NCI-H1092 treated with DMSO at 0.1 percent for 48 hours (cell line): ENCODE data around the gene FAM171A1.
"Not testable (repeated sequence)": the region's sequence is repeated elsewhere in the genome, so short reads cannot be mapped to it uniquely, and the experiment has no call there.

Experiments used
- DNase-seq: peaks from one replicate; lab custom pipeline; 2025; lab: John Stamatoyannopoulos, UW

Gene FAM171A1

DNA sequence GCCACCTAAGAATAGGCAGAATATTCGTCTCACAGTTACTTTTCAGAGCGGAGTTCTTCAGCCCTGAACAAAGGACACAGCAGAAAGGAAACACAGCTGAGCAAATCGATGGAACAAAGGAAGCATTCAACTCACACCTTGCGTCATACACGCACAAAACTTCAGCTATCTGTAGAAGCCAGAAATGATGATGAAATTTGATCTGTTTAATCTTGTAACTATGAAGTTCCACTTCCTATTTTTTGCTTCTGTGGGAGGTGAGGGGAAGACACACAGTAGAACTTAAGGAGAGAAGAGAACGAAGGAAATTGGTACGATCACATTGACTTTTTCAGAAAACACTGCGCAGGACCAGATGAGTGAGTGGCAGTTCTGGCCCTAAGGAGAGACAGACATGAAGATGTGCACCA, 26.2 kb downstream of the FAM171A1 start:
- DNase-seq: peak; percentile 14

DNA sequence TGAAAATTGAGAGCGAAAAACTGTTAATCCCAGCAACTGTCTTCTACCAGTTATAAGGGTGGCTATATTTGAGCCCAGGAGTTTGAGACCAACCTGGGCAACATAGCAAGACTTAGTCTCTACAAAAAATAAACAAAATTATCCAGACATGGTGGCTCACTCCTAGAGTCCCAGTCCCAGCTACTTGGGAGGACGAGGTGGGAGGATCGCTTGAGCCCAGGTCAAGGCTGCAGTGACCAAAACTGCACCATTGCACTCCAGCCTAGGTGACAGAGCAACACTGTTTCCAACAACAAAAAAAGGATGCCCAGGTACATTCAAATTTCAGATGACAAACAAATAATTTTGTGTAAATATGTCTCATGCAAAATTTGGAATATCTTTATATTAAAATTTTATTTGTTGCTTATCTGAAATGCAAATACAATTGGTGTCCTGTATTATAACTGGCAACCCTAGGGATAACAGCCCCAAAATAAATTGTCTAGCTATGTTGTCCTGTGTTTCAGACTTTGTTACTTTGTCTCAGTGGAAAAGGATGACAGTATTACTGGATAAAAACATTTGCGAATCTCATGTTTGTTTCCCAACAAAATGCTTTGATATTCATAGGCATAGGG, 26.7 kb downstream of the FAM171A1 start:
- no peak for DNase-seq

DNA sequence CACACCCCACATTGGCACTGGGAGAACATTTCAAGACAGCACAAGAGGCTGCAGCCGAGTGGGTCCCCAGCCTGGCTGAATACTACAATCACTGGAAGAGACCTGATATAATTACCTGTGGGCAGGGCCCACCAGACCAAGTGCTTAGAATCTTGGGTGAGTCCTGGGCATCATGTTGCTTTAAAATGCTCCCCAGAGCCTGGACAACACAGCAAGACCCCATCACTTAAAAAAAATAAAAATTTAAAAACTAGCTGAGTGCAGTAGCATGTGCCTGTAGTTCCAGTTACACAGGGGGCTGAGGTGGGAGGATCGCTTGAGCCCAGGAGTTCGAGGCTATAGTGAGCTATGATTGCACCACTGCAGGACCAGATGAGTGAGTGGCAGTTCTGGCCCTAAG, 28.1 kb downstream of the FAM171A1 start:
- no peak for DNase-seq

DNA sequence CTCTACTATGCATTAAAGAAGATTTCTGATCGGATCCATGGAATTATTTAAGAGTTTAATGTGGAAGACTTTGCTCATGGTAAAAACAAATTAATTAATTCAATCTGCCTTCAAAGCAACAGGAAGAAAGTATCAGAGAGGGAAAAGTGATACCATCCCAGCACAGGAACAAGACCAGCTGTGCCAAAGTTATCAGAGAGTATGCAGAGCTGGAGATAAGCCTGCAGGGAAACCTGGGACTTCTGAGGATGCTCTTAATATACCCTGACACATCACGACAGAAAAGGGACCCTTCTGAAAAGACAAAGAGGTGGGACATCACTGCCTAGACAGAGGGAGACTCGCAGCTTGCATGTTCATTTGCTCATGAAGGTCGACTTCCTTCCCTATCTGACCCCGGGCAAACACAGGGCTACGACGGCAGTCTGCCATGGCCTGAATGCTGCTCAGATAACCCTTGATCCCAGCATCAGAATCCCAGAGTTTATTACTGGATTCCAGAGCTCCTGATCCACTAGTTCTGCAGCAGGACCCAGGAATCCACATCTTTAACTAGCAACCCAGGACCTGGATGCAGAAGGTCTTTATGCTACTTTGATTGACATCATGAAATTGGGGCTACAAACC, 29.5 kb downstream of the FAM171A1 start:
- no peak for DNase-seq

DNA sequence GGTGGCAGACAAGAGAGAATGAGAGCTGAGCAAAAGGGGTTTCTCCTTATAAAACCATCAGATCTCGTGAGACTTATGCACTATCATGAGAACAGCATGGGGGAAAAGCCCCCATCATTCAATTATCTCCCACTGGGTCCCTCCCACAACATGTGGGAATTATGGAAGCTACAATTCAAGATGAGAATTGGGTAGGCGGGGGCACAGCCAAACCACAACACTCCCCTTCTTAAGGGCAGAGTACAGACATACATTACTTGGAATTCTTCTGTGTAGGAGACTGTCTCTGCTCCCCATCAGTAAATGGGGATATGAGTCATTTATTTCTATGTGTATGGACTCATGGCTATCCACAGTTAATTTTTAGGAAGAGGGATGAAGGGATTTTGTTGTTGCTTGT, 31.2 kb downstream of the FAM171A1 start:
- DNase-seq: no peak

DNA sequence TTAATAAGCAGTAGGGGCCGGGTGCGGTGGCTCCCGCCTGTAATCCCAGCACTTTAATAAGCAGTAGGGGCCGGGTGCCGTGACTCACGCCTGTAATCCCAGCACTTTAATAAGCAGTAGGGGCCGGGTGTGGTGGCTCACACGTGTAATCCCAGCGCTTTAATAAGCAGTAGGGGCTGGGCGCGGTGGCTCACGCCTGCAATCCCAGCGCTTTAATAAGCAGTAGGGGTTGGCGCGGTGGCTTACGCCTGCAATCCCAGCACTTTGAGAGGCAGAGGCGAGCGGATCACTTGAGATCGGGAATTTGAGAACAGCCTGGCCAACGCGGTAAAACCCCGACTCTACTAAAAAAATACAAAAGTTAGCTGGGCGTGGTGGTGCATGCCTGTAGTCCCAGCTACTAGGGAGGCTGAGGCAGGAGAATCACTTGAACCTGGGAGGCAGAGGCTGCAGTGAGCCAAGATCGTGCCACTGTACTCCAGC, 33.6 kb downstream of the FAM171A1 start:
- DNase-seq: not testable (repeated sequence)

DNA sequence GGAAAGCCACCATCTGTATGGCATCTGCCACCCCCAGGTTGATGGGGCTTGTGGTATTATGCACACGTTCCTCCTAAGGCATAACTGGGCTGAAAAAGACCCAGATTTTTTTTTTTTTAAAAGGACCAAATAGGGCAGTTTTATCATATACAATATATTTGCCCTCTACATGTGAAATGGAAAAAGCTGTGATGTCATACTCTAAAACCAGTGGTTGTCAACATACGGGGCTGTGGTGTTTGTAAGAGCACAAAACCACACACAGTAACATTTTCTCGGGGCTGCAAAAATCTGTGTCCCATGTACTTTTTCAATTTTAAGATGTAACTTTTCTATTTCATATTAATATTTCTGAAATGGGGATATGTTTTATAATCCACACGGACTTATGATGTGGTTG, 34.9 kb downstream of the FAM171A1 start:
- DNase-seq: no peak

DNA sequence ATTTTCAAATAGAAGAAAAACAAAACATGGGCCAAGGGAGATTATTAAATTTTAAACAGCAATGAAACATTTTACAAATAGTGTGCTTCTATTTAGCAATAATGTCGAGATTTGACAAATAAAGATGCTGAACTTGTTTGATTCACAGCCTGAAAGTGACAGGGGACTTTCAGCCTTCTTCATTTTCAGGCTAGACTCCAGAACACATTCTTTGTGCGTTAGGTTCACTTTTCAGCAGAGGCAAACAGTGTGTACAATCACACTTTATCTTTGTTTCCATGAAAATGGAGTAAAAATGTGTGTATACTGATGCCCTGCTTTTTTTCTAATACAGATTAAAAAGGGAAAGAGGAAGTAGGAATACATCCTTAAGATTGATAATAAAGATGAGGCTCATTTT, 35.6 kb downstream of the FAM171A1 start:
- no peak for DNase-seq

DNA sequence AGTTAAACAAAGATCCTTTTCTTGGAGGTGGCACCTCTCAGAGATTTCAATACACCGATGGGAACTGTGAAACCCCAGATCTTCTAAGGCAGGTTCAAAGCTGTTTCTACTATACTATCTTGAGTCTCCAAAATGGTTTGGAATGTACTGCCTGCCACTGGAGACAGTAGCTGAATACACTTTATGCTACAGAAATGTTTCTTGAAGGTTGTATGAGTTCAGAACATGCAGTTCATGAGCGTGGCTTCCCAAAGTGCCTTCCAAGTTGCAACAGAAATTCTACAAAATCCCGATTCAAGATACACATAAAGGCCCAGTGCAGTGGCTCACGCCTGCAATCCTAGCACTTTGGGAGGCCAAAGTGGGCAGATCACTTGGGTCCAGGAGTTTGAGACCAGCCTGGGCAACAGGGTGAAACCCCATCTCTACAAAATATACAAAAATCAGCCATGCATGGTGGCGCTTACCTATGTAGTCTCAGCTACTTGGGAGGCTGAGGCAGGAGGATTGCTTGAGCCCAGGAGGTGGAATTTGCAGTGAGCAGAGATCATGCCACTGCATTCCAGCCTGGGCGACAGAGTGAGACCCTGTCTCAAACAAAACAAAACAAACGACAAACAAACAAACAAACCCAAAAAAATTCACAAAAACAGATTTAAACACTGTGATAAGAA, 36.3 kb downstream of the FAM171A1 start:
- no peak for DNase-seq

DNA sequence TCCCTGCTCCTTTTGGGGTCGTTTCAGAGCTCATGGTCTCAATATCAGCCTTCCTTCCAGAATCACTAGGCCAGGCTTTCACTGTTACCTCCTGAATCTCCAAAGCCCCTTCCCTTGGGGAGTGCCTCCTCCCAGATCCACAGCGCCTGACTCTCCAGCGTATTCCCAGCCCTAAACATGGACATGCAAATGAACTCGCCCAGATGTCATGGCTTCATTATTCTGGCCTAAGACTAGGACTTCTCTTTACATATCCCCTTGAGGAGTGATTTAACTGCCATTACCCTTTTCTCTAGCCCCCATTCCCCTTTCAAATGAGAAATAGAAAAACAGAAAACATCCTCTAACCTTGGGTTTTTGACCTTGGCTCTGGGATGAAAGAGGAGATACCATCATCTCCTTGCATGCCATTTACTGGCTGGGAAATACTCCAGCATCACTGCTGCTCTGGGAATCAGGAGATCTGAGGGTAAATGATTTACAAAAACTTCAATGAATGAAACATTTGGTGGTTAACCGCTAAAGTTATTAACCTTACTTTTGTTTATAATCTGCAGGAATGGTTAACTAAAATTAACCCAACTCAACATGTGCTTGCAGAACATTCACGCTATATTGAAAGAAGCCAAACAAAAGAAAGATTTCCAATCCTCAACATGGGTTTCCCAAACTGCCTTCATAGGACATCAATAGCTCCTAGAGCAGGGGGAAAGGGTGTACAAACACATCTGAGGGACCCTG, 37.0 kb downstream of the FAM171A1 start:
- DNase-seq: no peak

DNA sequence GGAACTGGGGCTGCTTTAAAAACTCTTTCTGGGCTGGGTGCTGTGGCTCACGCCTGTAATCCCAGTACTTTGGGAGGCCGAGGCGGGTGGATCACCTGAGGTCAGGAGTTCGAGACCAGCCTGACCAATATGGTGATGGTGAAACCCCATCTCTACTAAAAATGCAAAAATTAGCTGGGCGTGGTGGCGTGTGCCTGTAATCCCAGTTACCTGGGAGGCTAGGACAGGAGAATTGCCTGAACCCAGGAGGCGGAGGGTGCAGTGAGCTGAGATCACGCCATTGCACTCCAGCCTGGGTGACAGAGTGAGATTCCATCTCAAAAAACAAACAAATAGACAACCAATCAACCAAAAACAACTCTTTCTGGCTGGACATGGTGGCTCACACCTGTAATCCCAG, 37.9 kb downstream of the FAM171A1 start:
- not testable (repeated sequence) for DNase-seq

DNA sequence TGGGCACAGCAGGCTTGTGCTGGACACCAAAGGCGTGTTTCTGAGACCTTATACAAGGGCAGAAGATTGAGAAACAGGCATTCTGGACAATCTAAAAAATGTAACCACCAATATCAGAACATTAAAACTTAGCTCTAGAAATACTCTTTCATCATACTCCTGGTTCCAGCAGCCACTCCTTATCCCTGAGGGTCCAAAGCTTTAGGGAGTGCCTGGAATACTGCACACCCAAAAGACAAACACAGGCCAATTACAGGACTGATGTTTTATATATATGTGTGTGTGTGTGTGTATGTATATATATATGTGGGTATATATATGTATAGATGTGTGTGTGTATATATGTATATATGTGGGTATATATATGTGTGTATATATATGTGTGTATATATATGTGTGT, 39.6 kb downstream of the FAM171A1 start:
- DNase-seq: no peak

DNA sequence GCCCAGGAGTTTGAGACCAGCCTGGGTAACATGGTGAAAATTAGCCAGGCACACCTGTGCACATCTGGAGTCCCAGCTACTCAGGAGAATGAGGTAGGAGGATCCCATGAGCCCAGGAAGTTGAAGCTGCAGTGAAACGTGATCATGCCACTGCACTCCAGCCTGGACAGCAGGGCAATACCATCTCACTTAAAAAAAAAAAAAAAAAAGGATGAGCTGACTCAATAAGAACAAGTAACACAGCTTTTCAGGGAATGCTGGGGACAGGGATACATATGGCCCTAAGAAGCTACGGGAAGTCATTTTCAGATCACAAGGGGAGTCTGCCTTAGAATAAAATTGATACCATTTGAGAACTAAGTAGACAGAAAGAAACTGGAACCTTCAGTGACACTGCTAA, 41.7 kb downstream of the FAM171A1 start:
- DNase-seq: no peak

DNA sequence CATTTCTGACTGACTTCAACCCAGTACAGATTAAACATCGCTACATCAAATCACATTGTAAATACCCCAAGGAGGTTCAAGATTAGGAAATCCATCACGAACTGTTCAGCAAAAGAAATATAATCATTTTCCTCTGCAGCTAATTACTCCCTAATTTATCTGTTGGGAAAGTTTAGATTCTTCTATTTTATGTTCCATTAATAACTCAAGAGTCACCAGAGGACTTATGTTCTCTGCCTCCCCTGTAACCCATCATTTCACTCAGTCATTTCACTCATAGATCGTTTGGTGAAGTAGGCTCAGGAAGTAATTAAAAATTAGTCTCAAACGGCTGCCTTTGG, 45.2 kb downstream of the FAM171A1 start:
- DNase-seq: no peak

DNA sequence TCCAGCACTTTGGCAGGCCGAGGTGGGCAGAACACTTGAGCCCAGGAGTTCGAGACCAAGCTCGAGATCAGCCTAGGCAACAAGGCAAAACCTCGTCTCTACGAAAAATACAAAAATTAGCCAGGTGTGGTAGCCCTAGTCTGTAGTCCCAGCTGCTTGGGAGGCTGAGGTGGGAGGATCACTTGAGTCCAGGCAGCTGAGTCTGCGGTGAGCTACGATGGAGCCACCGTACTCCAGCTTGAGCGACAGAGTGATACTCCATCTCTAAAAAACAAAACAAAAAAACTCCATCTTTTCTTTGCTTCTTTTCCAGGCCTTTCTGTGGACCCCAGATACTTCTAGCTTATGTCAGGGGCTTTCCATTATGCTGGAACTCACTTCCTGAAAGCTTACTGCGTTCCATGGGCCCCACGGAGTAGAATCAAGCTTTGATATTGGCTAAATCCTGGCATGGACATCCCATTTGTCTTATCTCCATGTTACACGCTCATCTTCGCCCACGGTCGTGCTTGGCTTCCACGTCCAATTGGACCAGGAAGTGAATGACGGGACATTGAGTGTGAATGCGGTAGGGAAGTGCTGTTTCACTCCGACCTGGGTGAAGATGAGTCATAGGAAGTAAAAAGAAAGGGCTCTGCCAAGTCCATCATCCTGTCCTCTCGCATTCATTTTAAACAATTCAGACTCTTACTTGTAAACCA, 45.7 kb downstream of the FAM171A1 start:
- no peak for DNase-seq

DNA sequence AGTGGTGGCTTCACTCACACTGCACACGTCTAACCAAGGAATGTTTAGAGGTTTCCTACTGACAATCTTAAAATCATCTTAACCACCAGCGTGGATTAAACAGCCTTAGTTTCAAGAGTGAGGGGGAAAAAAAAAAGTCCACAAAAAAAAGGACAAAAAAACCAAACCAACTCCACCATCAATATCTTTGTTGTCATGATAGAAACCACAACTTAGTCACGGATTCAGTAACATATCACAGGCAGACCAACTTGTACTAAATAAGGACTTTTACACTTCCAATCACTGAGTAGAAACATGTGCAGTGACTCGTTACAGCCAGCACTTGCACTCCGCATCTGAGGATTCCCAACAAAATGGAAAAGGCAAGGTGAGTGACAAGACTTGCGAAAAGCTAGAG, 46.5 kb downstream of the FAM171A1 start:
- no peak for DNase-seq

DNA sequence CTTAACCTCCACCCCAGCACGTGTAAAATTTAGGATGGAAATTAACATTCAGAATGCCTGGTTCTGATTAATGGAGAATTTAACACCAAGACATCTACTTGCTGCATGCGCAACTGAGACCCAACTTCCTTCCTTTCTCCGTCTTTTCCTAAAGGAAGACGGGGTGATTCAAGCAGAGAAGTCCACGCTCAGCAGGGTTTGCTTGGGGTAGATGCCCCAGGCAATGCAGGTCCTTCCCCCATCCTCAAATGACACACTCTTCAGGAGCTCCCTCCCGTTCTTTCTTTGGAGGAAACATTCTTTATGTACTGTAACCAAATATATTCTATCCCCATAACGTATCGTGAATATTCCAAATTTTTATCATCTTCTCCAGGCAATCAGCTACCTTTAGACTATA, 47.0 kb downstream of the FAM171A1 start:
- DNase-seq: no peak

DNA sequence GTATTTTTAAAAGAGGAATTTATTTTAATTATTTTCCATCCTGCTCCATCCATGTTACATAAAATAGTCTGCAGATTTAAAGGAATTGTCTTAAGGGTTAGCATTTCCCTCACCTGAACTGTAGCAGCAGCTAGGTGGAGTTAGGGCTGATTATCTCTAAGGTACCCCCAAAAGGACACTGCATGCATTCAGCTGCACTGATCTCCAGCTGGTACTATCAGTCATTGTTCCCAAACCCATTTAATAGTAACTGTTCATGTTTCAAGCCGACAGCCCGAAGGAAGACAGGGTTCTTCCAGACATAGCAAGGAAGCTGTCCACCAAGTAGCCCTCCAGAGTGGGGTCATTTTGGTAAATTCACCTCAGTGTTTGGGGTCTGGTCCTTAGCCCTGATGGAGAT, 48.7 kb downstream of the FAM171A1 start:
- no peak for DNase-seq

DNA sequence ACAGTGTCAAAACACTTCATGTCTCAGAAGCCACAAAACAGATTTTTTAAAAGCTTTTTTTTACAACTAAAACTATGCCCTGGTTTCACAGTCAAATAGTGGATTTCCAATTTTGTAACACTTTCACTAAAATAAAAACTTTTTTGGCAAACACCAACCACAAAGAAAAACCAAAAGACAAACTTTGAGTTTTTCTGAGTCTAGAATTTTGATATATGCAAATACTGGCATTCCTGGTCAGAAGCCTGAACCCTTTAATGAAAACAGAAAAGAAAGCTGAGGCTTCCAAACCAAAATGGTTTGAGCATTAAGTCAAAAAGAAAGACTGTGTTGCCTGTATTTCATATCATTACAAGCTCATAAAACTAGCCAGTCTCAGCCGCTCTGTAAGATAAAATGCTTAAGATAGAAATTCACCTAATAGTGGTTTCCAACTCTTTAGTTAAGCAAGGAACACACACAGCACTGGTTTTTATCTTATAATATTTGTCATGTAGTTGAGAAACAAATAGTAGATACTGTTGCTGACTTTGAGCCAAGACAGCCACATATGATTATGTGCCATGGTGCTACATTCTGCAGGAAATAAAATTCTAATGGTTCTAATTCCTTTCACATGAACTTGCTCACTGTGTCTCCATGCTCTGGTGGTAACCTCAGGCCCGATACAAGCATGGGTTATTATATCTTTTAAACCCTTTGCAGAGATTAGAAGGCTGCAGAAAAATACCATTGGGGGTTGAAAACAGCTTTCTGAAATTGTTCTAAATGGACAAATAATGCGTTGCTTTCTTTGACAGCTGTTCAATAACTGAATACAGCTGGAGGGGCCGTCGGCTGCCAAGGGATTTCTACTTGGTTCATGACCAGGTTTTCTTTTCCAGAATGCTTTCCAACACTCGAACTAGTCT, 49.4 kb downstream of the FAM171A1 start:
- no peak for DNase-seq

DNA sequence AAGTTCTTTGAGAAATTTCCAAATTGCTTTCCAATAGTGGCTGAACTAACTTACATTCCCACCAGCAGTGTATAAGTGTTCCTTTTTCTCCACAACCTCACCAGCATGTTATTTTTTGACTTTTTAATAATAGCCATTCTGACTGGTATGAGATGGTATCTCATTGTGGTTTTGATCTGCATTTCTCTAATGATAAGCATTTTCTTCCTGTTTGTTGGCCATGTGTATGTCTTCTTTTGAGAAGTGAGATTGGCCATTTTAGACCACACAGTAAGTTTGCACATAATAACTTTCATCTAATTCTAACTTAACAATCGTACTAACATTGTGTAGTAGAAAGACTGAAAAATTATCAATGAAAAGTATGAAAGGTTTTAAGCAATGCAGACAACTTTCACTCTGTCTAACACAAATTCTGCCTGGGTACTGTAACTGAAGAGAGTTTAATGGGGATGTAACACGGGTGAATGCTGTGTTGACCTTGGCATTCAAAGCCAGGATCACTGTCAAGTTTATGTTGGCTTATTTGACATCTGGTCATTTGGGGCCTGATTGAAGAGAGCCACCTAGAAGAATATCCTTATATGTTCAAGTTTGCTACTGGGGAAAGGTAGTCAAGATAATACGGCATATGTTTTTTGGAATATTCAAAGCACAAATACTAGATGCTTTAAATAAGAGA, 50.4 kb downstream of the FAM171A1 start:
- DNase-seq: no peak

DNA sequence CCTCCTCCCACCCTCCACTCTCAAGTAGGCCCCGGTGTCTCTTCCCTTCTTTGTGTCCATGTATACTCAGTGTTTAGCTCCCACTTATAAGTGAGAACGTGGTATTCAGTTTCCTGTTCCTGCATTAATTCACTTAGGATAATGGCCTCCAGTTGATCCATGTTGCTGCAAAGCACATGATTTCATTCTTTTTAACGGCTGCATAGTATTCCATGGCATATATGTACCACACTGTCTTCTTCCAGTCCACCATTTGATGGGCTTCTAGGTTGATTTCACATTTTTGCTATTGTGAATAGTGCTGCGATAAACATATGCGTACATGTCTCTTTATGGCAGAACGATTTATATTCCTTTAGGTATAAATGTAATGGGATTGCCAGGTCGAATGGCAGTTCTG, 51.0 kb downstream of the FAM171A1 start:
- DNase-seq: no peak
